ENCODE results near the gene COL5A1. TPM values are rescaled to one million over a fixed set of nuclear protein-coding genes. Genes with fewer than 3 reads are reported as not detected.

COL5A1 gene
- total RNA-seq, 1 donor from 2014 or later, result 6.1 TPM

GRCh38 chr9:134737842-134738580 is 96.4 kb downstream of the COL5A1 start:
- TF ChIP-seq, protein P1, sequence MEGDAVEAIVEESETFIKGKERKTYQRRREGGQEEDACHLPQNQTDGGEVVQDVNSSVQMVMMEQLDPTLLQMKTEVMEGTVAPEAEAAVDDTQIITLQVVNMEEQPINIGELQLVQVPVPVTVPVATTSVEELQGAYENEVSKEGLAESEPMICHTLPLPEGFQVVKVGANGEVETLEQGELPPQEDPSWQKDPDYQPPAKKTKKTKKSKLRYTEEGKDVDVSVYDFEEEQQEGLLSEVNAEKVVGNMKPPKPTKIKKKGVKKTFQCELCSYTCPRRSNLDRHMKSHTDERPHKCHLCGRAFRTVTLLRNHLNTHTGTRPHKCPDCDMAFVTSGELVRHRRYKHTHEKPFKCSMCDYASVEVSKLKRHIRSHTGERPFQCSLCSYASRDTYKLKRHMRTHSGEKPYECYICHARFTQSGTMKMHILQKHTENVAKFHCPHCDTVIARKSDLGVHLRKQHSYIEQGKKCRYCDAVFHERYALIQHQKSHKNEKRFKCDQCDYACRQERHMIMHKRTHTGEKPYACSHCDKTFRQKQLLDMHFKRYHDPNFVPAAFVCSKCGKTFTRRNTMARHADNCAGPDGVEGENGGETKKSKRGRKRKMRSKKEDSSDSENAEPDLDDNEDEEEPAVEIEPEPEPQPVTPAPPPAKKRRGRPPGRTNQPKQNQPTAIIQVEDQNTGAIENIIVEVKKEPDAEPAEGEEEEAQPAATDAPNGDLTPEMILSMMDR (IDR thresholded peaks at IDR 0.05), result no peak
- TF ChIP-seq EZH2 (IDR thresholded peaks at IDR 0.05) (no peak), EZH2phosphoT487 (IDR thresholded peaks at IDR 0.05) (no peak)
- Histone ChIP-seq H3K4me2 (no peak overlapping the region), H3F3A (ENCODE audit: low read depth) (no peaks in the 10 kb centered on the region), H3K9ac (no peak overlapping the region), H3K36me3 (no peaks in the 10 kb centered on the region), H3K79me2 (ENCODE audit: low read depth) (no peaks in the 10 kb centered on the region), H2AFZ (replicated peaks) (no peak overlapping the region), H3K9me3 (ENCODE audit: low read depth) (no peaks in the 10 kb centered on the region), H4K20me1 (ENCODE audit: low read depth) (no peaks in the 10 kb centered on the region), H3K4me1 (no peaks in the 10 kb centered on the region), H3K27ac (no peak overlapping the region), H3K27me3 (no peaks in the 10 kb centered on the region), H3K4me3 (no peak overlapping the region)
- H3K27ac Mint-ChIP-seq, result no peak overlapping the region
- DNase-seq (ENCODE audit: low spot score), result no peak
- H3K4me1 Mint-ChIP-seq, result peaks cover 19% of the 10 kb centered on the region
- H3K9me3 Mint-ChIP-seq, result no peaks in the 10 kb centered on the region
- H3K4me3 Mint-ChIP-seq, result no peak overlapping the region
- H3K36me3 Mint-ChIP-seq, result no peaks in the 10 kb centered on the region
- peaks cover 9% of the 10 kb centered on the region for H3K27me3 Mint-ChIP-seq (ENCODE audit: insufficient read depth, low read depth)

DNA sequence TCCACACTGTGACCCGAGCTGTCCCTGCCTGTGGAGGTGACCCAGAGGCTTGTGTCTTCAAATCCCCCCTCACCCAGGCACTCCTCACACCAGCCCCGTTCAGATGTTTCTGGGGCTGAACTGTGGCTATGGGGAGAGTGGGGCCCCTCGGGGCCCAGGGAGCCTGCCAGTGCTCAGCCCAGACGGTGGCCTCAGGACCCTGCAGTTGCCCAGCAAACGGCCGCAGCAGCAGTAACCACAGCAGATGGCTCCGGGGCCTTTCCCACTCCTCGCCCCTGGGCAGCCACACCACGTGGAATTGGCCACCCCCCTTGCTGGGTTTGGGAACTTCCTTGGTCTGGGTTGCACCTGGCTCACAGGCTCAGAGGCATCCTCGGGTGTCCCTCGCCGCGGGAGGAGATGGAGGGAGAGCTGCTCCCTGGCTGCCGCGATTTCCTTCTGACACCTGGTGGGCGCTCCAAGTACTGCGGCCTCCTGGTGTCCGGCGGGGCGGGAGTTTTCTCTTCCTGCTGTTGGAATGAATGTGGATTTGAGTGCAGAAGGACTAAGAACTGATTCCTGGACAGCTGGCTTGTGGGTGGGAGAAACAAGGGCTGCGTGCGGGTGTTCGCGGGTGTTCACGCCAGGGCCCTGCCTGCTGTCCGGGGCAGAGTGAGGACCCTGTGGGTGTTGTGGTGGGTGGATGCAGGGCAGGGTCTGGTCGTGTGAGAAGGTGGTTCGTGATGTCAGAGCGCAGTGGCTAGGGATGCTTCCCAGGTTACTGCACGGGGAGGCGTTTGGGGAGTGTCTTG is 97.5 kb downstream of the COL5A1 start:
- no peaks in the 10 kb centered on the region for H3K36me3 ChIP-seq
- H3K4me2 ChIP-seq, result no peak overlapping the region
- no peaks in the 10 kb centered on the region for H4K20me1 ChIP-seq (ENCODE audit: low read depth)
- TF ChIP-seq, protein P1 (IDR thresholded peaks at IDR 0.05), result peak; percentile 81
- TF ChIP-seq EZH2phosphoT487 (IDR thresholded peaks at IDR 0.05), result no peak
- H3K4me1 Mint-ChIP-seq, result peaks cover 24% of the 10 kb centered on the region
- no peaks in the 10 kb centered on the region for H3K27me3 ChIP-seq
- H3K27ac Mint-ChIP-seq, result peak overlapping the region; percentile 15
- no peaks in the 10 kb centered on the region for H3K4me1 ChIP-seq
- no peaks in the 10 kb centered on the region for H3K79me2 ChIP-seq (ENCODE audit: low read depth)
- H3K36me3 Mint-ChIP-seq, result no peaks in the 10 kb centered on the region
- H3K9ac ChIP-seq, result no peak overlapping the region
- no peak overlapping the region for H3K27ac ChIP-seq
- no peaks in the 10 kb centered on the region for H3K9me3 ChIP-seq (ENCODE audit: low read depth)
- peak; percentile 83 for DNase-seq (ENCODE audit: low spot score)
- H3F3A ChIP-seq (ENCODE audit: low read depth), result no peaks in the 10 kb centered on the region
- no peak overlapping the region for H3K4me3 Mint-ChIP-seq
- H3K27me3 Mint-ChIP-seq (ENCODE audit: insufficient read depth, low read depth), result peaks cover 9% of the 10 kb centered on the region
- H3K4me3 ChIP-seq, result no peak overlapping the region
- H3K9me3 Mint-ChIP-seq, result no peaks in the 10 kb centered on the region
- H2AFZ ChIP-seq (replicated peaks), result no peak overlapping the region

DNA sequence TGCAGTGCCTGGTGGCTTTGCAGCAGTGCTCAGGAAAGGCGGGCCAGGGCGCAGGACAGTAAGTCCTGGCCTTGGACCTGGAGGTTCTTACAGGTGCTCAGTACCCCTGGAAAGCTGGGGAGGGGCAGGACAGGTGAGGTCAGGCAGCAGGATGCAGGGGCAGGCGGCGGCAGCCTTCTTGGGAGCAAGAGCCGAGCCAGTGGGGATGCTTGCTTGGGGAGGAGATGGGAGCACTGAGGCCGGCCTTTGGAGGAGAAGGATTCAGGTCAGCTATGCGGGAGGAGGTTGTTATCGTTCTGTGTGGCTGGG is 98.0 kb downstream of the COL5A1 start:
- Mint-ChIP-seq H3K27me3 (ENCODE audit: insufficient read depth, low read depth) (peaks cover 8% of the 10 kb centered on the region), H3K27ac (peak overlapping the region; percentile 15), H3K9me3 (no peaks in the 10 kb centered on the region), H3K36me3 (no peaks in the 10 kb centered on the region), H3K4me3 (no peak overlapping the region), H3K4me1 (peaks cover 24% of the 10 kb centered on the region)
- TF ChIP-seq EZH2 (IDR thresholded peaks at IDR 0.05) (no peak), EZH2phosphoT487 (IDR thresholded peaks at IDR 0.05) (no peak)
- TF ChIP-seq, protein P1 (IDR thresholded peaks at IDR 0.05), result no peak
- Histone ChIP-seq H3K79me2 (ENCODE audit: low read depth) (no peaks in the 10 kb centered on the region), H3K9ac (no peak overlapping the region), H3K27ac (no peak overlapping the region), H3K27me3 (no peaks in the 10 kb centered on the region), H3K4me2 (no peak overlapping the region), H4K20me1 (ENCODE audit: low read depth) (no peaks in the 10 kb centered on the region), H3K9me3 (ENCODE audit: low read depth) (no peaks in the 10 kb centered on the region), H3K36me3 (no peaks in the 10 kb centered on the region), H3F3A (ENCODE audit: low read depth) (peaks cover 2% of the 10 kb centered on the region), H2AFZ (replicated peaks) (no peak overlapping the region), H3K4me3 (no peak overlapping the region), H3K4me1 (no peaks in the 10 kb centered on the region)
- no peak for DNase-seq (ENCODE audit: low spot score)
